ENCODE measurements around the gene ORM2.

DNA sequence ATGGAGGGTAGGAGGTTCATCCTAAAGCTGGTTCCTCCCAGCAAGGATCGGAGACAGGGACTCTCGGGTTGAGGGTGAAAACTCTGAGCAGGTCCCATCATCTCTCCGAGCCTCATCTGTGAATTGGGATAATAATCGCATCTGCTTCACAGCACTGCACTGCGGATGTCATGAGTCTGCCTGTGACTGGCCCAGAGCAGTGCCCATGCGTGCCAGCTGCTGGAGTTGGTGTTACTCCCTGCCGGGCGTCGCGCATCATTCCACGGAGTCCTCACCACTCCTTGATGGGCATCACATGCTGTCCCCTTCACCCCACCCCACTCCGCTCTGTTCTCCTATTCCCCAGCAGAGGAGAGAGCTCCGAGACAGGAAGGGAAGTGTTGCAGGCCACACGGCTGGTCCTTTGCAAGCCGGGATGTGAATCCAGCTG is 41.9 kb upstream of the ORM2 start:
- TF ChIP-seq ZNF274 (IDR thresholded peaks at IDR 0.05; ENCODE audit: low read depth, low read length) (no peak), SUZ12 (IDR thresholded peaks at IDR 0.05; ENCODE audit: extremely low read depth, insufficient read depth, insufficient read length) (no peak)
